ENCODE results near the gene TAF11L8. TPM values are rescaled to one million over a fixed set of nuclear protein-coding genes. Genes with fewer than 3 reads are reported as not detected.

The TAF11L8 gene
- total and polyA plus RNA-seq, 2 of the 8 experiments (the other 6 are each of a cell fraction or from before 2014, with no cell fraction given): not detected

- TF ChIP-seq POU5F1 (IDR thresholded peaks at IDR 0.05; ENCODE audit: low read depth, low read length) (no peak), EP300 (IDR thresholded peaks at IDR 0.05; ENCODE audit: borderline replicate concordance in 1 of 2, low read depth in 2 of 2, low read length in 2 of 2) (no peak)
Measured at GRCh38 chr5:17619354-17619753, 28.6 kb upstream of the TAF11L8 start (continued).

Data from H1 (cell line).